ENCODE measurements around the gene MOB2. TPM values are rescaled to one million over a fixed set of nuclear protein-coding genes. Genes with fewer than 3 reads are reported as not detected.

Gene MOB2
- total RNA-seq, 1 experiment from 2014 or later, result 22.7 TPM

DNA sequence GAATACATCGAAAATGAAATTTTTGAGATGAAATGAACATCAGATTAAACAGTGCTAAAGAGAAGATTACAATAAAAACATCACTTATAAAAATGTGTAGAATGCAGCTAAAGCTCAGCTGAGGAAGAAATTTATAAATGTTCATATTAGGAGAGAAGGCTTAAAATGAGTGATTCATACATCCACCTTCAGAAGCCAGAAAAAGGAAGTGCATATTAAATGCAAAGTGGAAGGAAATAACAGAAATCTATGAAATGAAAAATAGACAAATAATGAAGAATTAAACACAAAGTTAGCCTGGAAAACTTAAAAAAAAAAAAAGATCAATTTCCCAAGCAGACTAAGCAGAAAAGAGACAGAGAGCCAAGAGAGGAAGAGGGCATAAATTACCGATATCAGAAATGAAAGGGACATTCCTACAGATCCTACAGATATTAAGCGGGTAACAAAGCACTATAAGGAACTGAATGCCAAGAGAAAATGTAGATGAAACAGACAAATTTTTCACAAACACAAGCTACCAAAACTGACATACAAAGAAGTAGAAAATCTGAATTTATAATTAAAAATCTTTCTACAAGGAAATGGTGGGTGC, 7.2 kb upstream of the MOB2 start:
- no peak overlapping the region for H2BK120ac ChIP-seq (ENCODE audit: low read depth, low read length, poor library complexity, severe bottlenecking)

More for the DNA sequence above, 7.2 kb upstream of the MOB2 start:
- H4K5ac ChIP-seq (ENCODE audit: insufficient read length, low read depth, low read length), result no peak overlapping the region
- H2BK5ac ChIP-seq (ENCODE audit: insufficient read length, low read length), result no peak overlapping the region
- H3K79me1 ChIP-seq (ENCODE audit: insufficient read depth, low read depth, low read length, poor library complexity, severe bottlenecking), result peaks cover 3% of the 10 kb centered on the region
- H3K27me3 ChIP-seq (ENCODE audit: insufficient read depth, low read length), result no peaks in the 10 kb centered on the region
- H4K8ac ChIP-seq (replicated peaks; ENCODE audit: insufficient read length, low read depth, low read length), result no peak overlapping the region
- H2BK15ac ChIP-seq (ENCODE audit: low read depth, low read length), result no peak overlapping the region
- H3K56ac ChIP-seq (ENCODE audit: insufficient read length, low read depth, low read length), result no peak overlapping the region
- no peaks in the 10 kb centered on the region for H3K23me2 ChIP-seq (ENCODE audit: insufficient read length, low read depth, low read length, poor library complexity, severe bottlenecking)
- no peak overlapping the region for H2AFZ ChIP-seq (ENCODE audit: low read length)
- H3K4me3 Mint-ChIP-seq, result no peak overlapping the region
- DNase-seq, result no peak
- peaks cover 11 to 18% of the 10 kb centered on the region in 2 experiments for H3K4me1 Mint-ChIP-seq
- no peak overlapping the region for H2AK5ac ChIP-seq (ENCODE audit: insufficient read length, low read length)
- H2BK20ac ChIP-seq (ENCODE audit: low read depth, low read length, poor library complexity, severe bottlenecking), result no peak overlapping the region
- no peak overlapping the region for H3K27ac ChIP-seq (ENCODE audit: insufficient read length, low read depth, low read length)
- no peaks in the 10 kb centered on the region for H3K4me1 ChIP-seq (ENCODE audit: insufficient read depth, low read length)
- no peak overlapping the region for H3K23ac ChIP-seq (ENCODE audit: insufficient read length, low read depth, low read length)
- peaks cover 3% of the 10 kb centered on the region; the same call in 1 of the 2 replicates for H3K79me2 ChIP-seq (ENCODE audit: insufficient read depth, low read length)
- H3K14ac ChIP-seq (ENCODE audit: insufficient read depth, low read length), result no peak overlapping the region
- no peak overlapping the region for H2BK12ac ChIP-seq (ENCODE audit: insufficient read length, low read depth, low read length)
- TF ChIP-seq, protein P1, sequence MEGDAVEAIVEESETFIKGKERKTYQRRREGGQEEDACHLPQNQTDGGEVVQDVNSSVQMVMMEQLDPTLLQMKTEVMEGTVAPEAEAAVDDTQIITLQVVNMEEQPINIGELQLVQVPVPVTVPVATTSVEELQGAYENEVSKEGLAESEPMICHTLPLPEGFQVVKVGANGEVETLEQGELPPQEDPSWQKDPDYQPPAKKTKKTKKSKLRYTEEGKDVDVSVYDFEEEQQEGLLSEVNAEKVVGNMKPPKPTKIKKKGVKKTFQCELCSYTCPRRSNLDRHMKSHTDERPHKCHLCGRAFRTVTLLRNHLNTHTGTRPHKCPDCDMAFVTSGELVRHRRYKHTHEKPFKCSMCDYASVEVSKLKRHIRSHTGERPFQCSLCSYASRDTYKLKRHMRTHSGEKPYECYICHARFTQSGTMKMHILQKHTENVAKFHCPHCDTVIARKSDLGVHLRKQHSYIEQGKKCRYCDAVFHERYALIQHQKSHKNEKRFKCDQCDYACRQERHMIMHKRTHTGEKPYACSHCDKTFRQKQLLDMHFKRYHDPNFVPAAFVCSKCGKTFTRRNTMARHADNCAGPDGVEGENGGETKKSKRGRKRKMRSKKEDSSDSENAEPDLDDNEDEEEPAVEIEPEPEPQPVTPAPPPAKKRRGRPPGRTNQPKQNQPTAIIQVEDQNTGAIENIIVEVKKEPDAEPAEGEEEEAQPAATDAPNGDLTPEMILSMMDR (conservative IDR thresholded peaks at IDR 0.05), result no peak
- WGBS (ENCODE audit: extremely low coverage, insufficient read length, low lambda C conversion rate), result no CpG with 5 or more reads among the region's 3 CpGs
- no peak overlapping the region for H3K27ac Mint-ChIP-seq
- H4K20me1 ChIP-seq (ENCODE audit: control insufficient read depth, insufficient read depth, insufficient read length), result no peaks in the 10 kb centered on the region
- H3K9ac ChIP-seq (ENCODE audit: extremely low read depth, insufficient read length, low read length), result no peak overlapping the region
- peaks cover 1 to 9% (median 3%) of the 10 kb centered on the region in 3 experiments; a peak in 4 of 7 replicates for H3K36me3 Mint-ChIP-seq (ENCODE audit: insufficient read depth in 1 of 3, low read depth in 3 of 3)
- peaks cover 4% of the 10 kb centered on the region for H3K27me3 Mint-ChIP-seq (ENCODE audit: low read depth)
- no peak overlapping the region for H3T11ph ChIP-seq (ENCODE audit: low read length)
- H4K91ac ChIP-seq (ENCODE audit: insufficient read length, low read depth, low read length), result no peak overlapping the region
- H3K4ac ChIP-seq (ENCODE audit: low read depth, low read length), result no peak overlapping the region
- H3K4me2 ChIP-seq (ENCODE audit: insufficient read depth, insufficient read length, low read length), result no peak overlapping the region
- no peak overlapping the region for H3K18ac ChIP-seq (ENCODE audit: insufficient read length, low read depth, low read length)
- H3K9me3 Mint-ChIP-seq, result peaks cover 4 to 11% of the 10 kb centered on the region in 2 experiments; a peak in 4 of 5 replicates
- H3K9me3 ChIP-seq (ENCODE audit: control insufficient read depth, low read depth, low read length), result no peaks in the 10 kb centered on the region
